Calu3 (cell line): ENCODE data around the gene FOXP2. TPM values are rescaled to one million over a fixed set of nuclear protein-coding genes. Genes with fewer than 3 reads are reported as not detected.

ENCODE experiments used
- BruUV-seq: library from RNA; stranded (reverse); fragments of 400-500 nt; replicated peaks from 2 replicates; lab custom pipeline; 2021; lab: Mats Ljungman, UMichigan
- CTCF ChIA-PET: fragments of 300-600 bp; sonication (Branson Sonifier 250); formaldehyde crosslinking; loops from one replicate; lab custom pipeline; 2022; ENCODE audit warnings: antibody characterized with exemption; lab: Charles Lee
- DNase-seq: peaks from one replicate; pipeline ENCODE4 v3.0.0; 2022
- H3K27ac Mint-ChIP-seq: one replicate; pipeline ENCODE4 v1.8.0; 2022; ENCODE audit warnings: mixed read lengths; ENCODE audit not compliant: unreplicated experiment
- H3K27me3 Mint-ChIP-seq: one replicate; pipeline ENCODE4 v1.8.0; 2022; ENCODE audit warnings: mixed read lengths; ENCODE audit not compliant: unreplicated experiment
- H3K36me3 Mint-ChIP-seq: one replicate; pipeline ENCODE4 v1.8.0; 2022; ENCODE audit warnings: mild to moderate bottlenecking, moderate library complexity, mixed read lengths; ENCODE audit not compliant: insufficient read depth, unreplicated experiment
- H3K4me1 Mint-ChIP-seq: one replicate; pipeline ENCODE4 v1.8.0; 2022; ENCODE audit warnings: mild to moderate bottlenecking, low read depth, mixed read lengths; ENCODE audit not compliant: unreplicated experiment
- H3K4me3 Mint-ChIP-seq: one replicate; pipeline ENCODE4 v1.8.0; 2022; ENCODE audit warnings: mild to moderate bottlenecking, low read depth, moderate library complexity, mixed read lengths; ENCODE audit not compliant: unreplicated experiment
- H3K9me3 Mint-ChIP-seq: one replicate; pipeline ENCODE4 v1.8.0; 2022; ENCODE audit warnings: low read depth, mixed read lengths; ENCODE audit not compliant: unreplicated experiment
- intact Hi-C: fragments of 100-400 bp; cut with micrococcal nuclease; formaldehyde crosslinking; loops from one replicate; pipeline ENCODE4 v1.10.0; 2022; ENCODE audit not compliant: unreplicated experiment
- total RNA-seq: library from RNA; stranded (reverse); gene quantifications from 2 replicates; pipeline ENCODE4 v1.2.3, GENCODE V29; 2022
- TF ChIP-seq, protein P1 (sequence below): fragments of 200-600 bp; IDR thresholded peaks from one replicate; pipeline ENCODE4 v1.8.0; 2022; ENCODE audit warnings: antibody characterized with exemption; ENCODE audit not compliant: unreplicated experiment

The FOXP2 gene
- total RNA-seq, 1 experiment from 2014 or later, result 2.5 TPM

DNA sequence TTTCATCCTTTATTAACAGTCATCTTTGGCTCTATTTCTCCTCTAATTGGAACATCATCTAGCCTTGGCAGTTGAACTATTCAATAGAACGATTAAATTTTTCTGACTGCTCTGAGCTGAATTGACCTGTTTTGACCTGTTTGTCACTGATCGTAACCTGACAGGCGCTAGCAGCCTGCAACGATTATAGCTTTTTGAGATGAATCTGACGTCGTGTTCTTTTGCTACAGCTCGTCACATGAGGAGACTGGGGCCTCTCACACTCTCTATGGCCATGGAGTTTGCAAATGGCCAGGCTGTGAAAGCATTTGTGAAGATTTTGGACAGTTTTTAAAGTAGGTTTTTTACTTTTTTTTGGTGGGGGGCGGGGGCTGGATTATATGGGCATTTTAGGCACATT lies 229.8 kb downstream of the FOXP2 start:
- BruUV-seq, result no TSS peak
- TF ChIP-seq, protein P1, sequence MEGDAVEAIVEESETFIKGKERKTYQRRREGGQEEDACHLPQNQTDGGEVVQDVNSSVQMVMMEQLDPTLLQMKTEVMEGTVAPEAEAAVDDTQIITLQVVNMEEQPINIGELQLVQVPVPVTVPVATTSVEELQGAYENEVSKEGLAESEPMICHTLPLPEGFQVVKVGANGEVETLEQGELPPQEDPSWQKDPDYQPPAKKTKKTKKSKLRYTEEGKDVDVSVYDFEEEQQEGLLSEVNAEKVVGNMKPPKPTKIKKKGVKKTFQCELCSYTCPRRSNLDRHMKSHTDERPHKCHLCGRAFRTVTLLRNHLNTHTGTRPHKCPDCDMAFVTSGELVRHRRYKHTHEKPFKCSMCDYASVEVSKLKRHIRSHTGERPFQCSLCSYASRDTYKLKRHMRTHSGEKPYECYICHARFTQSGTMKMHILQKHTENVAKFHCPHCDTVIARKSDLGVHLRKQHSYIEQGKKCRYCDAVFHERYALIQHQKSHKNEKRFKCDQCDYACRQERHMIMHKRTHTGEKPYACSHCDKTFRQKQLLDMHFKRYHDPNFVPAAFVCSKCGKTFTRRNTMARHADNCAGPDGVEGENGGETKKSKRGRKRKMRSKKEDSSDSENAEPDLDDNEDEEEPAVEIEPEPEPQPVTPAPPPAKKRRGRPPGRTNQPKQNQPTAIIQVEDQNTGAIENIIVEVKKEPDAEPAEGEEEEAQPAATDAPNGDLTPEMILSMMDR, result no peak
- no peaks in the 10 kb centered on the region for H3K36me3 Mint-ChIP-seq
- H3K27ac Mint-ChIP-seq, result no peak overlapping the region
- no peak for DNase-seq
- peaks cover 5% of the 10 kb centered on the region for H3K4me1 Mint-ChIP-seq
- H3K9me3 Mint-ChIP-seq, result no peaks in the 10 kb centered on the region
- H3K4me3 Mint-ChIP-seq, result no peak overlapping the region
- CTCF ChIA-PET, result interaction anchor here (0.6 kb wide), 1 partner anchor 311 kb away, joined by 4 read pairs; no protein-coding TSS in a partner anchor
- no peaks in the 10 kb centered on the region for H3K27me3 Mint-ChIP-seq
- intact Hi-C loops, result no loop called here

DNA sequence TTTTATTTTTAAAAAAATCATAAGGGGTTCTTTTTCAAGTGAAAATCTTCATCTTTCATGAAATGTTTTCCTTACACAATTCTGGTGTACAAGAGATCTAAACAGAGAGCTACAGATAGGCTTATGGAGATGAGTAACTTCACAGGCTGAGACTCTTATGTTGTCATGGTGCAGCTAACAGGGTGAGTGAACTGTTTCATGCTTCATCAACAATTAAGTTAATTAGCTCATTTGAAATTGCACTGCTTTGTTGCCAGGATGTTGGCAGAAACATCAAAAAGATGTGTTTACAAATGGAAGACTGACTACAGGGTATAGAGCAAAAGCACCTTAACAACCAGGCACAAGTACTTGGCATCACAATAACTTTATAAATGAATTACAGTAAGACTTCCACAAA lies 230.8 kb downstream of the FOXP2 start:
- Mint-ChIP-seq H3K27ac (no peak overlapping the region), H3K9me3 (no peaks in the 10 kb centered on the region), H3K27me3 (no peaks in the 10 kb centered on the region), H3K4me1 (no peaks in the 10 kb centered on the region), H3K4me3 (no peak overlapping the region), H3K36me3 (no peaks in the 10 kb centered on the region)
- CTCF ChIA-PET, result no interaction called here
- no peak for DNase-seq
- no TSS peak for BruUV-seq
- intact Hi-C loops, result no loop called here
- TF ChIP-seq, protein P1, result no peak

- H3K9me3 Mint-ChIP-seq, result no peaks in the 10 kb centered on the region
- no peaks in the 10 kb centered on the region for H3K27me3 Mint-ChIP-seq
- H3K27ac Mint-ChIP-seq, result no peak overlapping the region
- no peaks in the 10 kb centered on the region for H3K36me3 Mint-ChIP-seq
- no peaks in the 10 kb centered on the region for H3K4me1 Mint-ChIP-seq
- TF ChIP-seq, protein P1, result no peak
- CTCF ChIA-PET, result no interaction called here
- BruUV-seq, result no TSS peak
- no peak overlapping the region for H3K4me3 Mint-ChIP-seq
- intact Hi-C loops, result no loop called here
- no peak for DNase-seq
These were observed 232.9 kb downstream of the FOXP2 start for GRCh38 chr7:114647518-114647917.

DNA sequence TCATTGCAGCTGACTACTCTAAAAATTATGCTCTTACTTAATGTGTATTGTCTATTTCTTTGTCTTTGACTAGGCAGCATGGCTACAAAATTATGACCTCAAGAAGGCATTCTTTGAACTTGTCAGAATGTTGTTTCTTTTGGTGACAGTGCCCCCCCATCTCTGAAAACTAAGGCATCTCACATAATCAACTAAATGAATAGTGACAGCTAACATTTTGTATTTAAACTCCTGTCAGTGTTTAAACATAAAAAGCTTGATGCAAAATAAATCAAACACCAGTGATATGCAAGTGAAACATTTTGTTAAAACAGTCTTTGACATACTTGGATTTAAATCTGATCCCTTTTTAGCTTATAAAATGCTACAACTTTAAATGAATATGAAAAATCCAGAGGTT lies 233.5 kb downstream of the FOXP2 start:
- Mint-ChIP-seq H3K4me3 (no peak overlapping the region), H3K9me3 (no peaks in the 10 kb centered on the region), H3K36me3 (no peaks in the 10 kb centered on the region), H3K27ac (no peak overlapping the region), H3K27me3 (no peaks in the 10 kb centered on the region), H3K4me1 (no peaks in the 10 kb centered on the region)
- TF ChIP-seq, protein P1, result no peak
- CTCF ChIA-PET, result no interaction called here
- no TSS peak for BruUV-seq
- intact Hi-C loops, result no loop called here
- DNase-seq, result no peak
